ENCODE measurements around the gene SLCO2B1. TPM values are rescaled to one million over a fixed set of nuclear protein-coding genes. Genes with fewer than 3 reads are reported as not detected.
"Not testable (repeated sequence)": the region's sequence is repeated elsewhere in the genome, so short reads cannot be mapped to it uniquely, and the experiment has no call there.

SLCO2B1 gene, protein sequence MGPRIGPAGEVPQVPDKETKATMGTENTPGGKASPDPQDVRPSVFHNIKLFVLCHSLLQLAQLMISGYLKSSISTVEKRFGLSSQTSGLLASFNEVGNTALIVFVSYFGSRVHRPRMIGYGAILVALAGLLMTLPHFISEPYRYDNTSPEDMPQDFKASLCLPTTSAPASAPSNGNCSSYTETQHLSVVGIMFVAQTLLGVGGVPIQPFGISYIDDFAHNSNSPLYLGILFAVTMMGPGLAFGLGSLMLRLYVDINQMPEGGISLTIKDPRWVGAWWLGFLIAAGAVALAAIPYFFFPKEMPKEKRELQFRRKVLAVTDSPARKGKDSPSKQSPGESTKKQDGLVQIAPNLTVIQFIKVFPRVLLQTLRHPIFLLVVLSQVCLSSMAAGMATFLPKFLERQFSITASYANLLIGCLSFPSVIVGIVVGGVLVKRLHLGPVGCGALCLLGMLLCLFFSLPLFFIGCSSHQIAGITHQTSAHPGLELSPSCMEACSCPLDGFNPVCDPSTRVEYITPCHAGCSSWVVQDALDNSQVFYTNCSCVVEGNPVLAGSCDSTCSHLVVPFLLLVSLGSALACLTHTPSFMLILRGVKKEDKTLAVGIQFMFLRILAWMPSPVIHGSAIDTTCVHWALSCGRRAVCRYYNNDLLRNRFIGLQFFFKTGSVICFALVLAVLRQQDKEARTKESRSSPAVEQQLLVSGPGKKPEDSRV
- 1.7 and 10.7 TPM in 2 replicates for total RNA-seq

DNA sequence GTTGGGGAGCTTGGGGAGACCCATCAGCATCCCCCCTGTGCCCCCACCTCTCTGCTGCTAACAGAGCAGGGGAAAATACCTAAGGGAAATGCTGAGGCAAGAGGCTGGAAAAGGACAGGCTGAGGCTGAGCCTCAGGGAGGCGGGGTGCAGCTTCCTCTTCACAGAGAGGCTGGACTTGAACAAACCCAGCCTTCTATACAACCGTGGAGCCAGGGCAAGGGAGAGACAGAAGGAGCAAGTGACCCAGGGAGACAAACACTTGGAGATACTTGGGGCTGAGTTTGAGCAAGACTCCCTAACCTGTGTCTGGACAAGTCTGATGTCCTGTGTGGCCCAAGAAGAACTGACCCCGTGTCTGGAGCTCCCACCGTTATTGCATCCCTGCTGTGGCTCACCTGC is at the start of gene SLCO2B1:
TSS of gene SLCO2B1 (plus strand) at position 229 of the 400 bp plus-strand sequence. CDS start 275 bp downstream, outside the sequence.
- no peak for DNase-seq (ENCODE audit: low read depth in 2 of 2)

DNA sequence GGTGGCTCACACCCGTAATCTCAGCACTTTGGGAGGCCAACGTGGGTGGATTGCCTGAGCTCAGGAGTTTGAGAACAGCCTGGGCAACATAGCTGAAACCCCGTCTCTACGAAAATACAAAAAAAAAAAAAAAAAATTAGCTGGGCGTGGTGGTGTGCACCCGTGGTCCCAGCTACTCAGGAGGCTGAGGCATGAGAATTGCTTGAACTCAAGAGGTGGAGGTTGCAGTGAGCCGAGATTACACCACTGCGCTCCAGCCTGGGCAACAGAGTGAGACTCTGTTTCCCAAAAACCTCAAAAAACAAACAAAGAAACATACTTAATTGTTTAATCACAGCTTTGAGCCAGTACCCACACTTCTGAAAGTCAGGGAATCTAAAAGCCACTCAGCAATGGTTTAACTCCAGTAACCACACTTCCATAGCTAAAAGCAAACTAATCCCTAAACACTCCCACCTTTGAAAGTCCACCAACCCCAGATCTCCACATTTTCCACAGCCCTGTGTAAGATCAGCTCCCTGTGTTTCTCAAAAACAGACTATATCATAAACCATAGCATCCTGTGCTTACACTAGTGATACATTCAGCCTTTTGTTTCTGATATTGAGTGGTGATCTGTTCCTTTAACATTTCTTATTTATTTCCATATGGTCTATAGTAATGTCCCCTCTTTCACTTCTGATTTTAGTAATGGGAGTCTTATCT is 49.3 kb upstream of the SLCO2B1 start:
- DNase-seq (ENCODE audit: low read depth in 2 of 2) = no peak

DNA sequence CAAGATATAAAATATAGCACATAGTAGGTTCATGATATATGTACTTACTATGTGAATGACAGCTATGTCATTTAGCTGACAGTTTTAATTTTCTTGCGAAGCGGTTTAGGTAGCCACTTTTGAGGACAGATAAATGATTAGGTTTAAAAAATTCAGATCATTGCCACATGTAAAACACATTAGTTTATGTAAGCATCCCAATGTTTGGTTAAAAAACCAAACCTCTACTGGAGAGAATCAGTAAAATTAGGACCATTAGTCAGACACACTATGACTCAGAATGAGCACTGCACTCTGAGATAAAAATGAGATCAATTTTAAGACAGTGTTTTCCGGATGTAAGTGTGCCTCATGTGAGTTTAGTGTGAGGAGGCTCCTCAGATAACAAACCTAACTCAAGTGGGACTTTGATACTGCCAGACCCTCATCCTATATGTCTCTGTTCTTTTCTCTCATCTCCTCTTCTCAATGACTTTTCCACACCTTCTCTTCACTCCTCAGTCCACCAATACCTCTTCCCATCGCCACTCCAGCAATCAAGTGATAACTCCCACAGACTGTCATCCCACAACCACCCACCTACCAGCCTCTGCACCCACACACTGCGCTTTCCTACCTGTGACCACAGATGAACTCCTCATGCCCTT is 47.4 kb upstream of the SLCO2B1 start:
- peak in 1 of 2 donors; percentile 50 for DNase-seq (ENCODE audit: low read depth in 2 of 2)

DNA sequence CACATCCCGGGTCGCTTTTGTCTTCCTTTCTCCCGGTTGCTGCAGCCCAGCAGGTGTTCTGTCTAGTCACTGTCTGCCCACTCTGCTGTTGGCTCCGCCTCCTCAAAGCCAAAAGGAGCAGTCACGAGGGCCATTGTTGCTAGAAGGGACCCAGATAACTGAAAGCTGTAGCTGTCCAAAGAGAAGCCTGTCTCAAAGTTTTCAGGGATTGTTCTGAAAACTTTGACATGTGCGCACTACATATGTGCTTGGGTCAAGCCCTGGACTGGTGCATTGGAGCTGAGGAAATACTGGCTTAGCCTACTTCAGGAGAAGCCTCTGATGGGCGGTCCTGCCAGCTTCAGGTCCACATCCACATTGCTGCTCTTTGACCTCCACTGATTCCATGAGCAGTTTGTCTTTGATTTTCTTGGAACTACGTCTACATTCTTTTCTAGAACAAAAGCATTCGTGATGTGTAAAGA is 45.4 kb upstream of the SLCO2B1 start:
- peak; percentile 7 to 38 for DNase-seq (ENCODE audit: low read depth in 2 of 2)

DNA sequence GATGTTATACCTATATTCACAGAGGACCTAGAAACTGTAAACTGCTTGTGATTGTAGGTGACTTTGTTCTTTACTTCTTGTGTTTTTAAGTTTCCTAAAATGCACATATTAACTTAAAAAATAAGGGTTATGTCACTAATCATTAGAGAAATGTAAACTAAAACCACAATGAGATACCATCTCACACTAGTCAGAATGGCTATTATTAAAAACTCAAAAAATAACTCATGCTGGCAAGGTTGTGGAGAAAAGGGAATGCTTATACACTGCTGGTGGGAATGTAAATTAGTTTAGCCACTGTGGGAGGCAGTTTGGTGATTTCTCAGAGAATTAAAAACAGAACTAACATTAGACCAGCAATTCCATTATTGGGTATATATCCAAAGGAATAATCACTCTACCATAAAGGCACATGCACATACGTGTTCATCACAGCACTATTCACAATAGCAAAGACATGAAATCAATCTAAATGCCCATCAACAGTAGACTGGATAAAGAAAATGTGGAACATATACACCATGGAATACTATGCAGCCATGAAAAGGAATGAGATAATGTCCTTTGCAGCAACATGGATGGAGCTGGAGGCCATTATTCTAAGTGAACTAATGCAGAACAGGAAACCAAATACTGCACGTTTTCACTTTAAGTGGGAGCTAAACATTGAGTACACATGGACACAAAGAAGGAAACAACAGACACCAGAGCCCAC is 44.8 kb upstream of the SLCO2B1 start:
- DNase-seq (ENCODE audit: low read depth in 2 of 2) = not testable (repeated sequence)

DNA sequence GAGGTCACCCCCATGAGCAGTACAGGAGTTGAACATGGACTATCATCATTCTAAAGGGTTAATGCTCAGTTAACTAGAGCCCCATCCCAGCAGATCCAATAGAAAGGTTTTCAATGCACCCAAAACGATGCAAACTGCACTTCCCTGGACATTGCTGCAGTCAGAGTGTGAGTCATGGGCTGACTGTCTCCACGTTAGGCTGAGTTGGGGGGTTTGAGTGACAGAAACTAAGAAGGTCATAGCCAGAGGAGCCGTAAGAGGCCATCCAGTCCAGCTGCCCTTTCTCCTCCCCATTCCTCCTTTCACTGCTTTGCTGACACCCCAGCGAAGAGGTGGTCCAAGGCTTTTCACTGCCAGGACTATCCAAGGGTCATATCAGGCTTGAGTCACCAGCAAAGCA is 43.7 kb upstream of the SLCO2B1 start:
- peak; percentile 42 to 49 for DNase-seq (ENCODE audit: low read depth in 2 of 2)

DNA sequence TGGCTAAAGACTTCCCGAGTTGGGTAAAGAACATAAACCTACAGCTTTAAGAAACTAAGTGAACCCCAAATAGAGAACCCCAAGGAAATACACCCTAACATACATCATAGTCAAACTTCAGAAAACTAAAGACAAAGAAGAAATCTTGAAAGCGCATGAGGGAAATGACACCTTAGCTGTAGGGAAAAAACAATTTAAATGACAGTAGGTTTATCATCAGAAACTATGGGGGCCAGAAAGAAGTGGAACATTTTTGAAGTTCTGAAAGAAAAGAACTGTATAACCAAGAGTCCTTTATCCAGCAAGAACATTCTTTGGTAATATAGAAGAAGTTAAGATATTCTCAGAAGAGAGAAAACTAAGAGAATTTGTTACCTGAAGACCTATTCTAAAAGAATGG is 38.7 kb upstream of the SLCO2B1 start:
- no peak for DNase-seq (ENCODE audit: low read depth in 2 of 2)

DNA sequence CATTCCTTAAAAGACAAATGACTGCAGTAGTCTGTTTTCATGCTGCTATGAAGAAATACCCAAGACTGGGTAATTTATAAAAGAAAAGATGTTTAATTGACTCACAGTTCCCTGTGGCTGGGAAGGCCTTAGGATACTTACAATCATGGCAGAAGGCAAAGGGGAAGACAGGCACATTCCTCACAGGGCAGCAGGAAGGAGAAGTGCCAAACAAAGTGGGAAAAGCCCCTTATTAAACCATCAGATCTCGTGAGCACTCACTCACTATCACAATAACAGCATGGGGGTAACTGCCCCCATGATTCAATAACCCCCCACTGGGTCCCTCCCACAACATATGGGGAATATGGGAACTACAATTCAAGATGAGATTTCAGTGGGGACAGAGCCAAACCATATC is 37.9 kb upstream of the SLCO2B1 start:
- DNase-seq (ENCODE audit: low read depth in 2 of 2) = no peak

DNA sequence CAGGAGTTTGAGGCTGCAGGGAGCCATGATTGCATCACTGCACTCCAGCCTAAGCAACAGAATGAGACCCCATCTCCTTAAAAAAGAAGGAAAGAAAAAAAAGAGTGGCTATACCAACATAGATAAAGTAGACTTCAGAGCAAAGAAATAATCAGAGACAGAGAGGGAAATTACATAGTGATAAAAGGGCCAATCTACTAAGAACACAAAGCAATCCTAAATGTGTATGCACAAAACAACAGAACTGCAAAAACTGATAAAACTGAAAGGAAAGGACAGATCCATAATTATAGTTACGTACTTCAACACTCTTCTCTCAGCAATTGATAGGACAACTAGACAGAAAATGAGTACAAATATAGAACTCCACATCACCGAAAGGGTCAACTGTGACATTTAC is 36.4 kb upstream of the SLCO2B1 start:
- DNase-seq (ENCODE audit: low read depth in 2 of 2) = no peak

DNA sequence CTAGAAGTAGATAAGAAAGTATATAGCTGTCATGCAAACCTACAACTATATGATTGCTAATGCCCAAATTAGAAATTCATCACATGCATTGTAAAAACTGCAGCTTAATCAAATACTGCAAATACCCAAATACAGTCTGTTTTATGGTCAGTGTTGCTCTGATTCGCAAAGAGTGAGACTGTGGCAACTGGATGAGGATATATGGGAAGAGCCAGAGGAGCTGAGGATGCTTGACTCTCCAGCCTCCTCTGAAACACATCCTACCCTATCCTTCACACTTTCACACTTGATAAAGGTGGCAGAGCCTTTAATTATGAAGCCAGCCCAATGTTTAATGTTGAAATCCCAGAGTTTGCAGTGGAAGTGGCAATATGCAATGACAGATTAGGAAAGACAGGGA is 32.3 kb upstream of the SLCO2B1 start:
- no peak for DNase-seq (ENCODE audit: low read depth in 2 of 2)

DNA sequence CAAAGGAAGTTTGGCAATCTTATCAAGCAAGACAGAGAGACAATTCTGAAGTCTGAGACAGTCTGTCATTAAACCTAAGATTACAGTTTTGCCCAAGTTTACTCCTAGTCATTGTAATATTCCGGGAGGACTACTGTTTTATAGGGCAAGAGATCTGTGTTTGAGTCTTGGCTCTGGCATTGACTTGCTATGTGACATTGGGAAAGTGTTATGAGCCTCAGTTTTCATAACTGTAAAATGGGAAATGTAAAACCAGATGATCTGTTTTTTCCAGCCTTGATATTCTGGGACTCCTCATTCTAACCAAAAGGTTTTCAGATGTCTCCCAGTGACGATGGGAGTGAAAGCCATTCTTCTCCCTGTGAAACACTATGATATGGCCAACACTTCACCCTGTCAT is 24.3 kb upstream of the SLCO2B1 start:
- no peak for DNase-seq (ENCODE audit: low read depth in 2 of 2)

DNA sequence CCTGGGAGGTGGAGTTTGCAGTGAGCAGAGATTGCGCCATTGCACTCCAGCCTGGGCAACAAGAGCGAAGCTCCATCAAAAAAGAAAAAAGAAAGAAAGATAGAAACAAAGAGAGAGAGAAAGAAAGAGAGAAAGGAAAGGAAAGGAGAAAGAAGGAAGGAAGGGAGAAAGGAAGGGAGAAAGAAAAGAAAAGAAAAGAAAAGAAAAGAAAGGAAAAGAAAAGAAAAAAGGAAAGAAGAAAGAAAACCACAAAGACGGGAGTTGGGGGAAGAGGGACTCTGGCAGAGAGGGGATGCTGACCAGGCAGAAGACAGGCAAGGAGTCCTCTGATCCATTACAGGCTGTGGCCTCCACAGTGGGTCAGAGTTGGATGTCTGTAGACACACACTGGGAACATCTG is 18.8 kb upstream of the SLCO2B1 start:
- DNase-seq (ENCODE audit: low read depth in 2 of 2) = no peak

DNA sequence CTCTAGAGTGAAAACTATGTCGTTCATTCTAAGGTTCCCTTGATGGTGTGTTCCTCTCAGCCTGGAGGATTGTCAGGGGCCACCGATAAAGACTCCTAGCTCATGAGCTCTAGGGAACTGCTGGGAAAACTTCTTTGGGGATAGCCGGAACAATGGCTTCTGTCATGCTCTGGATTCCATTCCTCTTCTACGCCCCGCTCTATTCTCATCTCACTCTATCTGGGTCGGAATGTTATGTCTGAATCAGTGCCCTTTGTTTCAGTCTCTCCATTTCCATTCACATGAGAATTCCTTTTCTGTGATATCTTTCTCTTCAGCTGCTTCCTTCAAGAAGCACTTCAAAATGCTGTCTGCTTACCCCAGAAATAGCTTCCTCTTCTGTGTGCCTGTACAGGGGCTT is 16.9 kb upstream of the SLCO2B1 start:
- no peak for DNase-seq (ENCODE audit: low read depth in 2 of 2)

DNA sequence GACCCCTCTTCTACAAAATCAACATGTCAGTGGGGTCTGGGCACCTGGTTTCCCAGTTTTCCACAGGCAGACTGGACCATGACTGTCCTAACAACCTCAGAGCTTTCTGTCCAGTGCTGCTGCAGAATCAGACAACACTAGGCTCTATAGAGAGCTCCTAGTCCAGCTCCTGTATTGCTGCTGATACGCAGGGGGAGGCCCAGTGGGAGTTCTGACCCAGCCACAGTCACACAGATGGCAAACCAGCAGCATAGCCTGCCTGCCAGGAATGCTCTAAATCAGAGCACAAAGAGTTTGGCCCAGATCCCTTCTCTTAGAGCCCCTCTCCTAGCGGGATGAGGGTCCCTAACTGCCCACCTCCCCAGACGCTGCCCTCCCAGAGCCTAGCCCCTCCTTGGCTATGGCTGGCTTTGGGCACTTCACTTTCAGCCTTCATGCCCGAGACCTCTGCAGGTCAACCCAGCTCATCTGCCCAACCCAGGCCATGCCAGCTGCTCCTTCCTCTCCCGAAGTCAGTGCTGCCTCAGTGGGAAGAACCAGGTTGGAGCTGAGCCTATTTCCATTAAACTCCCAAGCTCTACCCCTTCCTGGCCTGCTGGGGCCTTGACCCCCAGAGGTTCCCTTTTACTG is 15.8 kb upstream of the SLCO2B1 start:
- no peak for DNase-seq (ENCODE audit: low read depth in 2 of 2)

DNA sequence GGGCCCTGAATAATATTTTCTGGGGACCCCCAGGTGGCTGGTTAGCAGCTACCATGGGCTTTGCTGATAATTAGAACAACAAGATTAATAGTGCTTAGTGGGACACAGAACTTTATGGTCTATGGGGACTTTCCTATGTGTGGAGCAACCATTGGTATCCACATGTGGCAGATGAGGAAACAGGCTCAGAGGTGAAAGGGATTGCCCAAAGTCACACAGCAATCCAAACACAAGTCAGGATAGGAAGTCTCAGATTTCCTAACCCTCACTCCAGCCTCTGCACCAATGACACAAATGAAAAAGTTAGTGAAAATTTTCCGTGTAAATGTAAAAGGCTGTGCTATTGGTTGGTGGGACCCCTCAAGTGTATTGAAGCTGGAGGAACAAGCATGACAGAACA is 15.3 kb upstream of the SLCO2B1 start:
- DNase-seq (ENCODE audit: low read depth in 2 of 2) = no peak

DNA sequence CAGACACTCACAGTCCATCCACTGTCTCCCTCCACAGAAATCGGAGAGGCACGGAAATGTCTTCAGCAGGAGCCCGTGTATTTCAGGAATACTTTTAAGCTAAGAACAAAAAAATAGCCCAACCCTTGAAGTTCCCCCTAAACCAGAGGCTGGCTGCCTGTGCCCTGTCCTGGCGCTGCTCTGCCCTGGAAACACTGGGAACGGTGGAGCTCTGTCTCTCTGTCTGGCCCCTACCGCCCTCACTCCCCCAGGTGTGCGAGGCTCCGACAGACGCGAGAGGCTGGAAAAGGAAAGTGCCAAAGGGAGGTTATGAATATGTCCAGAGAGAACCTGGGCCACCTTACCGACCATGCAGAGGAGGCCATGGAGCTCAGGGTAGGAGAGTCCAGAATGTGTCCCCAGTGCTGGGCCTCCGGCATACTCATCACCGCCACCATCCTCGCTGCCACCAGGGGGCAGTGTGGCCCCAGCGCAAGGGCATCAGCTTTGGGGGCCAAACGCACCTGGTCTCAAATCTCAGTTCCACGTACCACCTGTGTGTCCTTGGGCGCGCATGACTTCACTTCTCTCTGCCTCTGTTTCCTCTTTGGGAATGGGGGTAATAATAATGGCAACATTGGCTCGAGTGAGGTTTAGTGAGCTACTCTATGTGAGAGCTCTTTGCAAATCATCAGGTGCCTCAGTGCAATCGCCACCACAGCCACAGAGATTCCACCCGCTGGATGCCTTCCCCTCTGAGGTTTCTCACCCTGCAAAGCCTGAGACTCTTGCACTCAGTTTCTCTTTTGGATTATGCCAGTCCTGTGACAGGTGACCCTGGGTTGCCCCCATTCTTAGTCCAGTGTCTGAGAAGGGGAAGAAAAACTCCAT is 10.4 kb upstream of the SLCO2B1 start:
- DNase-seq (ENCODE audit: low read depth in 2 of 2) = peak; percentile 45 to 67

DNA sequence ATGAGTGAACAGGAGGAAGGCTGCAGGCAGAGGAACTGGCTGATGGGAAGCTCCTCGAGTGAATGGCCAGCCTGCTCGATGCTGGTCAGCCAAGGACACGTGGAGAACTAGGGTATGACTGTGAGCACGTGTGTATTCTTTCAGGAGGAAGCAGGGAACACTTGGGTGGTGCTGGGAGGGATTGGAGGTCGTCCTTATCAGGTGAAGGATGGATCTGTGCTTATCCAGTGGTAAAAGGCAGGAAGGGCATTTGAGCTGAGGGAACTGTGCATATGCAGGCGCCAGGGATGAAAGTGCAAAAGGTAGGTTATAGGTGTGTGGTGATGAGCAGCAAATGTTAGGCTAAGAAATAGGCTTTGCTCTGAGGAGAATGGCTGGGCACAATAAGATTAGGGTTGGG is 9.7 kb upstream of the SLCO2B1 start:
- no peak for DNase-seq (ENCODE audit: low read depth in 2 of 2)

DNA sequence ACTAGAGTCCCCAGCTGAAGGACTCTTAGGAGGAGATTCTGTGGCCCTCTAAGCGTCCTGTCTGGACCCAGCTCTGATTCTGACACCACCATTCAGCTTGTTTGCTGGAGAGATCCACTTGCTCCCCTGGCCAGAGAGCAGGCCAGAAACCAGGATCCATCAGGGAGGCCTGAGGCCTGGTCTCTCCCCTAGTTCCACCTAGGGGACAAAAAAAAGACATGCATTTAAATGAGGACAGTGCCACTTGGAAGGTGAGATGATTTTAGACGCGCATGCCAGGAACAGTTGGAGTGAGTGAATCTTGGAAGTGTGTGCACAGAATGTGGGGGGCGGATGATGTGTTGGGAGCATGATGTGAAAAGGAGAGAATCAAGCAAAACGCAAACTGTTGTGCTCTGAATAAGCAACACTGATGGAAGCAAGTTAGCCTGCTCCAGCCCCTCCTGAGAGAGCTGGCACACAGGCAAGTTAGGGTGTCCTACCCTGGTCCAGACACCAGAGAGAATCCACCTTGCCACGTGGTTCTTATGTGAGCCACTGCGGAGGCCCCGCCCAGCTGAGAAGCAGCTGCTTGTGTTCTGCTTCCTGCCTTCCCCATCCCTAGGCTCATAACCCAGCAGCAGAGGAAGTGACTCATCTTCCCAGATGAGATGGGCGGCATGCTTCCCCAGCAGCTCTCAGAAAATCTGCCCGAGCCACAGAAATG is 8.0 kb upstream of the SLCO2B1 start:
- DNase-seq (ENCODE audit: low read depth in 2 of 2) = peak; percentile 78 to 97

DNA sequence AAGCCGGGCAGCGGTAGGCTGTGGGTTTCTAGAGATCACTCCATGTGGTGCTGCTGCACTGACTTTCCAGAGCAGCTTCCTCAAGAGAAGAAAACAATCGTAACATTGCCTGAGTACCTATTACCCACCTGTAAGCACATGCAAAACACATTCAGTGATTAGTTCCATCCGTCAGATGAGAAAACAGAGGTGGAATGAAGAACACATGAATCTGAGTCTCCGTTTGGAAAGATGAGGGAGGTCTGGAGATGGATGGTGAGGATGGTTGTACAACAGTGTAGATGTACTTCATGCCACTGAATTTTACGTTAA is 7.5 kb upstream of the SLCO2B1 start:
- no peak for DNase-seq (ENCODE audit: low read depth in 2 of 2)
